Fibroblast of lung (primary cell): ENCODE results near the gene LTK.

Experiments
- EZH2 ChIP-seq: IDR thresholded peaks from 2 replicates; pipeline ENCODE4 v1.5.1; 2012; ENCODE audit warnings: low read length, control low read depth, mild to moderate bottlenecking; ENCODE audit errors: missing control alignments
- TF ChIP-seq, protein P1 (sequence below), 2 donors: IDR thresholded peaks in 1 of 2; conservative IDR thresholded peaks in 1 of 2; 1 replicate in 1 of 2; 2 replicates in 1 of 2; pipeline ENCODE4 v1.5.1; 2011 to 2012; ENCODE audit warnings: low read length in 2 of 2, control low read depth in 1 of 2, inconsistent platforms in 1 of 2, low read depth in 1 of 2, mild to moderate bottlenecking in 1 of 2

DNA sequence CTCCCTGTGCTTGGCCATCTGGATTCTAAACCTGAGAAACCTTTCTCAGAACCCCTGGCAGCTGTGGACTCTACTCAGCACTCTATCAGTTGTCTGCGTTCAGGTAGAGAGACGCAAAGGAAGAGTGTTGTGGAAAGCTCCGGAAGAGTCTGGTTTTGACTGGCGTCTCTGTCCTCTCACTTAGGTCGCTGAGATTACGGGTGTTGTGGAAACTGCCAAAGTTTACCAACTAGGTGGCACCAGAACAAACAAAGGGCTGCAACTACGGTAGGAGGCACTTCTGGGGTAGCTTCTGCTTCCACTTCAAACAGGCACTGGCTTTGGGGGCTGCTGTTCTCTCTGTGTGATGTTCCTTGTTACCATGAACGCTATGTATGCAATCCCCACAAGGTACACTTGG, 39.2 kb downstream of the LTK start:
- TF ChIP-seq EZH2, result no peak
- TF ChIP-seq, protein P1, sequence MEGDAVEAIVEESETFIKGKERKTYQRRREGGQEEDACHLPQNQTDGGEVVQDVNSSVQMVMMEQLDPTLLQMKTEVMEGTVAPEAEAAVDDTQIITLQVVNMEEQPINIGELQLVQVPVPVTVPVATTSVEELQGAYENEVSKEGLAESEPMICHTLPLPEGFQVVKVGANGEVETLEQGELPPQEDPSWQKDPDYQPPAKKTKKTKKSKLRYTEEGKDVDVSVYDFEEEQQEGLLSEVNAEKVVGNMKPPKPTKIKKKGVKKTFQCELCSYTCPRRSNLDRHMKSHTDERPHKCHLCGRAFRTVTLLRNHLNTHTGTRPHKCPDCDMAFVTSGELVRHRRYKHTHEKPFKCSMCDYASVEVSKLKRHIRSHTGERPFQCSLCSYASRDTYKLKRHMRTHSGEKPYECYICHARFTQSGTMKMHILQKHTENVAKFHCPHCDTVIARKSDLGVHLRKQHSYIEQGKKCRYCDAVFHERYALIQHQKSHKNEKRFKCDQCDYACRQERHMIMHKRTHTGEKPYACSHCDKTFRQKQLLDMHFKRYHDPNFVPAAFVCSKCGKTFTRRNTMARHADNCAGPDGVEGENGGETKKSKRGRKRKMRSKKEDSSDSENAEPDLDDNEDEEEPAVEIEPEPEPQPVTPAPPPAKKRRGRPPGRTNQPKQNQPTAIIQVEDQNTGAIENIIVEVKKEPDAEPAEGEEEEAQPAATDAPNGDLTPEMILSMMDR (conservative IDR thresholded peaks at IDR 0.05 in 1 of 2, IDR thresholded peaks at IDR 0.05 in 1 of 2; ENCODE audit: low read depth in 1 of 2, low read length in 2 of 2), result no peak
